K562 (cell line): ENCODE data around the gene TMEM267. TPM values are rescaled to one million over a fixed set of nuclear protein-coding genes. Genes with fewer than 3 reads are reported as not detected.

Experiments used
- ATF6 ChIP-seq: sonication (generic); formaldehyde crosslinking; IDR thresholded peaks from 2 replicates; pipeline ENCODE4 v1.4.0; 2020; ENCODE audit warnings: mild to moderate bottlenecking, missing genetic modification reagents
- CBX8 ChIP-seq: fragments of 200-600 bp; sonication (generic); IDR thresholded peaks from 2 replicates; pipeline ENCODE4 v1.6.1; 2012; ENCODE audit warnings: borderline replicate concordance, mixed run types, low read depth, mild to moderate bottlenecking, moderate library complexity, mixed read lengths, low read length, control low read depth, inconsistent platforms; ENCODE audit not compliant: poor library complexity, severe bottlenecking; ENCODE audit errors: extremely low read depth
- CREM ChIP-seq: IDR thresholded peaks from 2 replicates; pipeline ENCODE4 v1.6.1; 2014; ENCODE audit warnings: antibody characterized with exemption, low read depth
- FOXJ2 ChIP-seq: fragments of 200-800 bp; sonication (Bioruptor generic); IDR thresholded peaks from 2 replicates; pipeline ENCODE4 v1.6.1; 2016; ENCODE audit warnings: missing genetic modification characterization, missing compliant biosample characterization
- FOXP1 ChIP-seq: sonication (generic); formaldehyde crosslinking; IDR thresholded peaks from 2 replicates; pipeline ENCODE4 v1.8.0; 2022; ENCODE audit warnings: mild to moderate bottlenecking, missing genetic modification reagents
- GTF2E2 ChIP-seq: fragments of 200-800 bp; sonication (Bioruptor generic); IDR thresholded peaks from 2 replicates; pipeline ENCODE4 v1.6.1; 2016; ENCODE audit warnings: missing genetic modification characterization, missing compliant biosample characterization
- MLX ChIP-seq, 2 experiments: fragments of 450-650 bp in 1 of 2; sonication (generic) in 1 of 2; formaldehyde crosslinking; conservative IDR thresholded peaks; 2 replicates each; pipeline versions ENCODE4 v1.4.0 to v1.8.1; 2020 to 2022; ENCODE audit warnings: mild to moderate bottlenecking in 1 of 2, missing genetic modification reagents in 1 of 2
- NCOA1 ChIP-seq: fragments of 450-650 bp; IDR thresholded peaks from 2 replicates; pipeline ENCODE4 v1.6.1; 2016; ENCODE audit warnings: low read depth
- PHF20 ChIP-seq: fragments of 450-650 bp; IDR thresholded peaks from 2 replicates; pipeline ENCODE4 v1.6.1; 2018; ENCODE audit not compliant: partially characterized antibody
- RERE ChIP-seq: sonication (generic); formaldehyde crosslinking; IDR thresholded peaks from 2 replicates; pipeline ENCODE4 v1.8.0; 2023; ENCODE audit warnings: missing genetic modification reagents, mild to moderate bottlenecking, borderline replicate concordance
- SUPT5H ChIP-seq: fragments of 450-650 bp; IDR thresholded peaks from 2 replicates; pipeline ENCODE4 v1.6.1; 2016
- TEAD2 ChIP-seq: fragments of 450-650 bp; IDR thresholded peaks from 2 replicates; pipeline ENCODE4 v1.6.1; 2016; ENCODE audit warnings: missing genetic modification characterization, control low read depth, missing compliant biosample characterization
- ZC3H11A ChIP-seq: IDR thresholded peaks from 2 replicates; pipeline ENCODE4 v1.6.1; 2012; ENCODE audit warnings: low read depth, low read length, improper control_type of control experiment
- ZNF512 ChIP-seq: IDR thresholded peaks from 2 replicates; pipeline ENCODE4 v1.6.1; 2016; ENCODE audit warnings: missing genetic modification characterization, missing compliant biosample characterization
- ZNF551 ChIP-seq: fragments of 250-450 bp; sonication (Bioruptor Pico); IDR thresholded peaks from 2 replicates; pipeline ENCODE4 v1.5.0; 2021; ENCODE audit warnings: mild to moderate bottlenecking, moderate library complexity
- ZNF79 ChIP-seq: fragments of 250-450 bp; sonication (Bioruptor Pico); IDR thresholded peaks from 2 replicates; pipeline ENCODE4 v1.4.0; 2020; ENCODE audit warnings: low read depth, mild to moderate bottlenecking, moderate library complexity
- polyA plus RNA-seq, 8 experiments: library from polyadenylated mRNA; depleted of rRNA in 4 of 8; stranded (reverse) in 5 of 8; unstranded in 3 of 8; fragments of >200 nt; fragmentation: Nextera tagmentation in 2 of 8; fragmentation: Illumina TruSeq in 1 of 8; extraction: Ambion mirVana in 2 of 8; extraction: Trizol in 1 of 8; gene quantifications; 2 replicates each; pipeline versions ENCODE4 v1.2.1 to v1.2.3, GENCODE V29; 2011 to 2014; ENCODE audit warnings: inconsistent platforms in 1 of 8, missing spikeins in 1 of 8
- total RNA-seq, 7 experiments: library from RNA; depleted of rRNA in 6 of 7; stranded (reverse); fragments of >200 nt in 6 of 7; fragmentation: Illumina TruSeq in 2 of 7; extraction: Trizol in 2 of 7; gene quantifications; 2 replicates each; pipeline versions ENCODE4 v1.2.1 to v1.2.3, GENCODE V29; 2011 to 2021; ENCODE audit warnings: low replicate concordance in 1 of 7

The TMEM267 gene
- total and polyA plus RNA-seq, 9 of the 15 experiments (the other 6 are each of a cell fraction or from before 2014, with no cell fraction given): 8.1 to 61.1 (median 17.8) TPM

- TF ChIP-seq RERE: 0 out of 2 replicates have a peak, but pooled peaks have one; percentile 28
- TF ChIP-seq ZNF79: 0 out of 2 replicates have a peak, but pooled peaks have one; percentile 9
- peak; percentile 100 for TF ChIP-seq GTF2E2 (tag)
- peak; percentile 87; the same call in 1 of the 2 replicates for TF ChIP-seq FOXP1 (CRISPR knock-in tag)
- TF ChIP-seq MLX (CRISPR knock-in tag; conservative IDR thresholded peaks at IDR 0.05): 0 out of 4 replicates have a peak, but pooled peaks of 1 of the 2 experiments have one; percentile 48
- peak; percentile 79; the same call in 1 of the 2 replicates for TF ChIP-seq FOXJ2 (tag)
- TF ChIP-seq ZNF512 (tag): no peak
- TF ChIP-seq SUPT5H: peak; percentile 98
- TF ChIP-seq NCOA1: 0 out of 2 replicates have a peak, but pooled peaks have one; percentile 53
- no peak for TF ChIP-seq ZNF551
- TF ChIP-seq ZC3H11A: 0 out of 2 replicates have a peak, but pooled peaks have one; percentile 12
- no peak for TF ChIP-seq TEAD2 (tag)
- no peak for TF ChIP-seq PHF20
- TF ChIP-seq CBX8: no peak
- TF ChIP-seq ATF6 (CRISPR knock-in tag): no peak; the same call in 1 of the 2 replicates
- peak; percentile 89 for TF ChIP-seq CREM
These were observed at the start of gene TMEM267 (continued) for GRCh38 chr5:43483298-43484105.
